ENCODE results near the gene HNRNPH1.

HNRNPH1 gene

DNA sequence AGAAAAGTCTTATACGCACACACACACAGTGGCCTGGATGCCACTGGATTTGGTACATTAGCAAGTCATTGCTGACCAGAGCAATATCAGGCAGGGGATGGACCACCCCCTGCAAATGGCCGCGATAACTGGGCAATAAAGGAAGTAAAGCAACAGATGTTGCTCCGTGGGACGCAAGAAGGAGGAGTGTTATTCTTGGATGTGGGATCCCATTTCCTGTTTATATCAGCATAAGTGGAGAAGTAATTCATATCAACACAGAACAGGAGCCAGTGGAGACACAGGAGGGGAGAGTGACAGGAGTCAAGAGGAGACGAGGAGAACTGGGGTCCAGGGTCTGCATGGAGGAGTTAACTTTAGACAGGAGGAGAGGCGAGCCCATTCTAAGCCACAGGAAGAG, 54.8 kb downstream of the HNRNPH1 start:
- Histone ChIP-seq H3K9ac (no peak overlapping the region), H4K20me1 (0 out of 2 replicates have a peak, but pooled peaks cover 4% of the 10 kb centered on the region), H3K4me3 (no peak overlapping the region), H3K36me3 (peaks cover 96% of the 10 kb centered on the region), H3K4me2 (no peak overlapping the region), H3K4me1 (no peaks in the 10 kb centered on the region), H3K27me3 (no peaks in the 10 kb centered on the region), H3K9me3 (no peaks in the 10 kb centered on the region), H3K27ac (no peak overlapping the region)
- no peak for TF ChIP-seq Cebpa-rat (IDR thresholded peaks at IDR 0.05)

- Histone ChIP-seq H3K9me3 (no peaks in the 10 kb centered on the region), H4K20me1 (peaks cover 6% of the 10 kb centered on the region; the same call in 1 of the 2 replicates), H3K9ac (no peak overlapping the region), H3K4me1 (no peaks in the 10 kb centered on the region), H3K4me3 (no peak overlapping the region), H3K36me3 (peaks cover 93% of the 10 kb centered on the region), H3K27me3 (no peaks in the 10 kb centered on the region), H3K27ac (no peak overlapping the region), H3K4me2 (no peak overlapping the region)
- TF ChIP-seq Cebpa-rat (IDR thresholded peaks at IDR 0.05), result no peak
Observed at GRCh38 chr5:179564526-179564925, 58.9 kb downstream of the HNRNPH1 start.
